ENCODE results near the gene ZNF605.

DNA sequence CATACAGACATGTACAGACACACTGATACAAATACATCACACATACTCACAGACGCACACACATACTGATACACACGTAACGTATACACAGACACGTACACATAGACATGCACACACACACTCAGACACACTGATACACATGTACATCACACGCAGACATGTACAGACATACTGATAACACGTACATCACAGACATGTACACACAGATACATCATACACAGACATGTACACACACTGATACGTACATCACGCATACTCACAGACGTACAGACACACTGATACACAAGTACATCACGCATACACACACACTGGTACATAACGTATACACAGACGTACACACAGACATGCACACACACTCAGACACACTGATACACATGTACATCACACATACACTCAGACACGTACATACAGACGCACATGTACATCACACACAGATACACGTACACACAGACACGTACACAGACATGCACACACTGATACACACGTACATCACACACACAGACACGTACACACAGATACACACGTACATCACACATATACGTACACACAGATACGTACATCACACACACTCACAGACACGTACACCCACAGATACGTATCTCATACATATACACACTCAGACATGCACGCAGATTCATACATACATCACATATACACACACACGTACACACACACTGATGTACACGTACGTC lies 5.1 kb downstream of the ZNF605 start:
- TF ChIP-seq FOS (IDR thresholded peaks at IDR 0.05; ENCODE audit: borderline replicate concordance, insufficient read depth, low read length) (no peak), POLR2A (IDR thresholded peaks at IDR 0.05; ENCODE audit: low read depth, low read length) (no peak), MYC (IDR thresholded peaks at IDR 0.05; ENCODE audit: low read depth, low read length) (no peak), EZH2 (IDR thresholded peaks at IDR 0.05; ENCODE audit: borderline replicate concordance, low read depth, low read length, severe bottlenecking) (no peak), GATA2 (IDR thresholded peaks at IDR 0.05; ENCODE audit: insufficient read depth, insufficient read length, low read depth, low read length) (no peak), JUN (IDR thresholded peaks at IDR 0.05; ENCODE audit: borderline replicate concordance, insufficient read depth, insufficient read length, low read depth) (no peak), POLR2AphosphoS5 (IDR thresholded peaks at IDR 0.05; ENCODE audit: insufficient read depth, low read depth, low read length) (no peak)
- TF ChIP-seq, protein P1, sequence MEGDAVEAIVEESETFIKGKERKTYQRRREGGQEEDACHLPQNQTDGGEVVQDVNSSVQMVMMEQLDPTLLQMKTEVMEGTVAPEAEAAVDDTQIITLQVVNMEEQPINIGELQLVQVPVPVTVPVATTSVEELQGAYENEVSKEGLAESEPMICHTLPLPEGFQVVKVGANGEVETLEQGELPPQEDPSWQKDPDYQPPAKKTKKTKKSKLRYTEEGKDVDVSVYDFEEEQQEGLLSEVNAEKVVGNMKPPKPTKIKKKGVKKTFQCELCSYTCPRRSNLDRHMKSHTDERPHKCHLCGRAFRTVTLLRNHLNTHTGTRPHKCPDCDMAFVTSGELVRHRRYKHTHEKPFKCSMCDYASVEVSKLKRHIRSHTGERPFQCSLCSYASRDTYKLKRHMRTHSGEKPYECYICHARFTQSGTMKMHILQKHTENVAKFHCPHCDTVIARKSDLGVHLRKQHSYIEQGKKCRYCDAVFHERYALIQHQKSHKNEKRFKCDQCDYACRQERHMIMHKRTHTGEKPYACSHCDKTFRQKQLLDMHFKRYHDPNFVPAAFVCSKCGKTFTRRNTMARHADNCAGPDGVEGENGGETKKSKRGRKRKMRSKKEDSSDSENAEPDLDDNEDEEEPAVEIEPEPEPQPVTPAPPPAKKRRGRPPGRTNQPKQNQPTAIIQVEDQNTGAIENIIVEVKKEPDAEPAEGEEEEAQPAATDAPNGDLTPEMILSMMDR (IDR thresholded peaks at IDR 0.05; ENCODE audit: extremely low read depth in 1 of 2, insufficient read depth in 1 of 2, low read depth in 1 of 2, low read length in 2 of 2) = no peak
- TF ChIP-seq, protein P2, sequence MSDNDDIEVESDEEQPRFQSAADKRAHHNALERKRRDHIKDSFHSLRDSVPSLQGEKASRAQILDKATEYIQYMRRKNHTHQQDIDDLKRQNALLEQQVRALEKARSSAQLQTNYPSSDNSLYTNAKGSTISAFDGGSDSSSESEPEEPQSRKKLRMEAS (IDR thresholded peaks at IDR 0.05; ENCODE audit: insufficient read depth, insufficient read length) = no peak
